NCI-H1417 treated with DMSO at 0.1 percent for 48 hours (cell line): ENCODE measurements around the gene PPFIA1.
"Not testable (repeated sequence)": the region's sequence is repeated elsewhere in the genome, so short reads cannot be mapped to it uniquely, and the experiment has no call there.

Source experiments
- DNase-seq: peaks from one replicate; lab custom pipeline; 2025; lab: John Stamatoyannopoulos, UW

The PPFIA1 gene

GRCh38 chr11:70325824-70326223 lies 55.3 kb downstream of the PPFIA1 start:
- no peak for DNase-seq

- DNase-seq = no peak
Observed at GRCh38 chr11:70326365-70326811, 55.9 kb downstream of the PPFIA1 start.

- DNase-seq = no peak
Observed at GRCh38 chr11:70326833-70327232, 56.3 kb downstream of the PPFIA1 start.

- DNase-seq = no peak
Observed at GRCh38 chr11:70327717-70328116, 57.2 kb downstream of the PPFIA1 start.

DNA sequence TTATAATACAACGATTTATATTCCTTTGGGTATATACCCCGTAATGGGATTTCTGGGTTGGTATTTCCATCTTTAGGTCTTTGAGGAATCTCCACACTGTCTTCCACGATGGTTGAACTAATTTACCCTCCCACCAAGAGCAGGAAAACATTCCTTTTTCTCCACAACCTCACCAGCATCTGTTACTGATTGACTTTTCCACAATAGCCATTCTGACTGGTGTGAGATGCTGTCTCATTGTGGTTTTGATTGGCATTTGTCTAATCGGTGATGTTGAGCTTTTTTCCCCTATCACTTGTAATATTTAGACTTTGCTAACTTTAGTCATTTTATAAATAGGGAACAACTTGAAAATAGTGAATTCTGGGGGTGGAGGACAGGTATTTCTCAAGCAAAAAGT lies 58.1 kb downstream of the PPFIA1 start:
- no peak for DNase-seq

GRCh38 chr11:70331320-70331843 lies 60.9 kb downstream of the PPFIA1 start:
- not testable (repeated sequence) for DNase-seq

- no peak for DNase-seq
Observed at GRCh38 chr11:70331901-70332300, 61.4 kb downstream of the PPFIA1 start.

DNA sequence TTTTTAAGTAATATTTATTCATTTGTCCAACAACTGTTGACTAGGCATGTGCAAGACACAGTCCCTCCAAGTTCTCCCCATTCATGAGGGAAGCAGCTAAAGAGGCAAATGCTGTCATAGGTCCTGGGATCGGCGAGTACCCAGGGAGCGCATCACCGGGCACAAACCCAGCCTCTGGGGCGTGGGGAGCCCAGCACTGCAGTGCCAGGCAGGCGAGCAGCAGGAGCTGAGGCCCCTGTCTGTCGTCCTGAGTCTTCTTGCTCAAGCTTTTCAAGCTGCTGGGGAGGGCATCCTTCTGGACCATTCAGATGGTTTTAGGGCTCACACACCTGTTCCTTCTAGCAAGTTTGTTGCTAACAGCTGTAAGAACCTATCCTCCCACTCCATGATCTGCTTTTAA lies 62.1 kb downstream of the PPFIA1 start:
- no peak for DNase-seq

GRCh38 chr11:70333261-70333660 lies 62.8 kb downstream of the PPFIA1 start:
- DNase-seq = no peak

DNA sequence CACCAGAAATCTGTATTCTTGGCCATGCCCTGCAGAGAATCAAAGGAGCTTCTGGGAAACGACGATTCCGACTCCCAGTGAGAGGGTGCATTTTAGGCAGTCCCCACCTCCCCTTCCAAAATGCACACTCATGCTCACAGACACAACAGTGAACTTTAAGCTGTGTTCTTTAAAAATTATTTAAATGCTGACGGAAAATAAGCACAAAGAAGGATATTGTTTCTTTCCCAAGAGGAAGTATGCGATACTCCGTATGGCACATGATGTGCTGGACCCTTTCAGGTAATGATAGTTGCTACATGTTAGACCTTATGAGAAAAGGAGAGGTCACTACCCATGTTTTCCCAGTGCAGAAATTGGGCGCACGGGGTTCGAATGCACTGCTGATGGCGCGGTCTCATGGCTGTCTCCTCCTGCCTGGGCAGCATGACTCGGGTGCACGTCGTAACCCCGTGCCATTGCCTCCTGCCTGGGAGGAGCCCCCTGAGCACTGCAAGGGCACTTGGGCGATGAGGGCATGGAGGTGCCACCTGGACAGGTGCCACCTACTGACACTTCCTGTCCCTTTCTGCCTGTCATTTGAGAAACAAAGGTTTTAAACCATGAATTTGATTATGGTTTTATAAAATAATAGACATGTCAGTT lies 64.0 kb downstream of the PPFIA1 start:
- DNase-seq = no peak

- DNase-seq = no peak
Observed at GRCh38 chr11:70335511-70335910, 65.0 kb downstream of the PPFIA1 start.

GRCh38 chr11:70338594-70338993 lies 68.1 kb downstream of the PPFIA1 start:
- no peak for DNase-seq

DNA sequence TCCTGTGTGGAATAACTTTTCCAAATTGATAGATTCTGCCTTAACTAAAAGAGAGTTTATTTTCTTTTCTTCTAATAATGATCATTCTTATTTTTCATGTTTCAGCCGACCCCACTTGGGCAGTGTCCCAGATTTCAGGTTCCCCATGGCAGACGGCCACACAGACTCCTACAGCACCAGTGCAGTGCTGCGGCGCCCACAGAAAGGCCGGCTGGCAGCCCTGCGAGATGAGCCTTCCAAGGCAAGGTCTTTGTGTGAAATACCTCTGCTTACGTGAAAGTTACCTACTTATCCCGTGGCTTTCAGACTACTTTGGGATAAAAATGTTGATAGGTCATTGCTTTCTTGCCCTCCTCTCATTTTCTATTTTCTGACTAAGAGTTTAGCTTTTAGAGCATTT lies 68.6 kb downstream of the PPFIA1 start:
- DNase-seq = no peak

DNA sequence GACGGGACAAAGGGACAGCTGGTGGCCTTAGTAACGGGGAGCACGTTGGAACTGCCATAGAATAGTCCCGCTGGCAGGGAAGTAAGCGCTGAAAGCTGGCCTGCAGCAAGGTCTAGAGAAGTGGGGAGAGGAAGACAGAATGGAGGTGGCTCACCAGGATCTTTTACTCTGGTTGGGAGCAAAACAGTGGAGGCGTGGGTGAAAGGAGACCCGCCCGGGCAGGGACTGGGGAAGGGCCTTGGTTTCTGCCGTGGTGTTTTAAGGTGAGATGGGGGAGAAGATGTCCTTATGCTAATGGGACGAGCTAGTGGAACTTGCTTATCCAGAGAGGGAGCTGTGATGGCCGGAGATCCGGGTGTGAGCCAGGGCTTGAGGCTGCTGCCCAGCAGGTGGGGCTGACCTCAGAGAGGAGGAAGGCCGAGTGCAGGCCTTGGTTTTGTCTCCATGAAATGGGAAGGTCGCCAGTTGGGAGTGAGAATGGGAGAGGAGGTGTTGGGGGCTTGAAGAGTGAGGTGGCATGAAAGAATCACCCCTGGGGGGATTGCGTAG lies 71.5 kb downstream of the PPFIA1 start:
- no peak for DNase-seq

GRCh38 chr11:70343636-70344035 lies 73.1 kb downstream of the PPFIA1 start:
- no peak for DNase-seq

DNA sequence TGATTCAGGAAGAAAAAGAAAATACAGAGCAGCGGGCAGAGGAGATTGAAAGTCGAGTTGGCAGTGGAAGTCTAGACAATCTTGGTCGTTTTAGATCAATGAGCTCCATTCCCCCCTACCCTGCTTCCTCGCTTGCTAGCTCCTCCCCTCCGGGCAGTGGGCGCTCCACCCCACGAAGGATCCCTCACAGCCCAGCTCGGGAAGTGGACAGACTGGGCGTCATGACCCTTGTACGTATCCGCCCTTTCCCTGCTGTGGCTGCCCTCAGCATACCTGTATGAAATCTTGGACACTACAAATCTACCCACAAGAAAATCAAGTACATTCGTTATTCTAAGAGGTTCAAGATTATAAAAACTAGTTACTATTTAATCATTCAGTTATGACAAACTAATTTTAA lies 77.7 kb downstream of the PPFIA1 start:
- DNase-seq = no peak

DNA sequence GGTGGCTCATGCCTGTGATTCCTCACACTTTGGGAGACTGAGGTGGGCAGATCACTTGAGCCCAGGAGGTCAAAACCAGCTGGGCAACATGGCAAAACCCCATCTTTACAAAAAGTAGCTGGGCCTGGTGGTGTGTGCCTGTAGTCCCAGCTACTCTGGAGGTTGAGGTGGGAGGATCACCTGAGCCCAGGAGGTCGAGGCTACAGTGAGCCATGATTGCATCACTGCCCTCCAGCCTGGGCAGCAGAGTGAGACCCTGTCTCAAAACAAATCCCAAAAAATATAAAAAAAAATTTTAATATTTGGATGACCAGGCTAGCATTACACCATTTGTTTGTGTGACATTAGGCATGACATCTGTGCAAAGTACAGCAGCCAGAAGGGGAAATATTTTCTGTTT lies 78.1 kb downstream of the PPFIA1 start:
- DNase-seq = no peak

- DNase-seq = no peak
Observed at GRCh38 chr11:70351646-70352045, 81.2 kb downstream of the PPFIA1 start.

DNA sequence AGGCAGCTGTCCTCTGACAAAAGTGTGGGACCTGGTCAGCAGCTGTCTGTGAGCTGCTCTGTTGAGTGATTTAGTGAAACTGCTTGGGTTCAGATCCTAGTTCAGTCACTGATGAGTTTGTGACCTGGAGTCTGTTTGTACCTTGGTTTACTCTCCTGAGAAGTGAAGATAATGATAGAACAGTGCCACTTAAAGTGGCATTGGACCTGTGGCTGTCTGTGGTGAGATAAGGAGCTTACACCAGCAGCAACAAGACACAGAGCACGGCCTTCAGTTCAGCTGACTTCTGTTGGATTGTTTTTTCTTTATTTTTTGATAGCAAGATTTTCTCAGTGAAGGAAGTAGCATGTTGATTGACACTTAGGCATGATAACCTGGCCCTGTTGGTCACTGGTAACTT lies 81.6 kb downstream of the PPFIA1 start:
- no peak for DNase-seq

- DNase-seq = no peak
Observed at GRCh38 chr11:70352601-70353000, 82.1 kb downstream of the PPFIA1 start.

- DNase-seq = no peak
Observed at GRCh38 chr11:70353329-70353728, 82.8 kb downstream of the PPFIA1 start.

- DNase-seq = no peak
Observed at GRCh38 chr11:70353900-70354568, 83.5 kb downstream of the PPFIA1 start.

DNA sequence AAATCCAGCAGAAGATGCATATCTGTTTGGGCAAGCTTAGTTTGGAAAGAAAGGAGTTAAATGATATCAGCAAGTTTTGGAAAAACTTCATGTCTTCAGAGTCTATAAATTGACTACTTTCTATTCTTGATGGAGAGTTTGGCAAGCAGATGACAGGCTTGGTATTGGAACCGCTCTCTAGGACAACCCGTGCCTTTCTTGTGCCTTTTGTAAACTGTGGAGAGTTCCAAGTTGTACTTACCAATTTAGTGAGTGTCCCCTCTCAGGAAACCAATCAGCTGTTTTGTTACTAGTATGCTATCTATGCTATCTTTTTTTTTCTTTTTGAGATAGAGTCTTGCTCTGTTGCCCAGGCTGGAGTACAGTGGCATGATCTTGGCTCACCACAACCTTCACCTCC lies 84.1 kb downstream of the PPFIA1 start:
- no peak for DNase-seq
